K562 (cell line): ENCODE data around the gene TMEM207.

Experiments used
- BRF1 ChIP-seq: IDR thresholded peaks from 3 replicates; pipeline ENCODE4 v1.6.1; 2011; ENCODE audit warnings: borderline replicate concordance, mild to moderate bottlenecking; ENCODE audit not compliant: insufficient read length; ENCODE audit errors: extremely low read depth
- DIDO1 ChIP-seq: fragments of 450-650 bp; IDR thresholded peaks from 2 replicates; pipeline ENCODE4 v1.6.1; 2016; ENCODE audit warnings: low read depth, missing biosample characterization, missing genetic modification characterization
- MXI1 ChIP-seq: IDR thresholded peaks from 2 replicates; pipeline ENCODE4 v1.6.1; 2011; ENCODE audit warnings: low read depth, mild to moderate bottlenecking, improper control_type of control experiment, low read length
- MYBL2 ChIP-seq, 2 experiments: fragments of 450-650 bp in 1 of 2; sonication (generic) in 1 of 2; formaldehyde crosslinking in 1 of 2; IDR thresholded peaks; 2 replicates each; pipeline versions ENCODE4 v1.6.1 to v1.8.1; 2017 to 2022; ENCODE audit warnings: borderline replicate concordance in 1 of 2, inconsistent platforms in 1 of 2, low read depth in 1 of 2, mild to moderate bottlenecking in 1 of 2, missing genetic modification reagents in 1 of 2, moderate library complexity in 1 of 2
- NRF1 ChIP-seq, 2 experiments: fragments of 450-650 bp; IDR thresholded peaks in 1 of 2; conservative IDR thresholded peaks in 1 of 2; 2 replicates each; pipeline ENCODE4 v1.6.1; 2014; ENCODE audit warnings: mild to moderate bottlenecking in 2 of 2
- SOX6 ChIP-seq: fragments of 450-650 bp; IDR thresholded peaks from 2 replicates; pipeline ENCODE4 v1.6.1; 2014; ENCODE audit warnings: mild to moderate bottlenecking
- ZNF77 ChIP-seq: fragments of 250-450 bp; sonication (Bioruptor Pico); IDR thresholded peaks from 2 replicates; pipeline ENCODE4 v1.5.0; 2020
- TF ChIP-seq, protein P1 (sequence below), 2 experiments: fragments of 450-650 bp; formaldehyde crosslinking in 1 of 2; IDR thresholded peaks; 2 replicates each; pipeline versions ENCODE4 v1.4.0 to v1.6.1; 2014 to 2020; ENCODE audit warnings: mild to moderate bottlenecking in 2 of 2, borderline replicate concordance in 1 of 2, low read depth in 1 of 2
- TF ChIP-seq, protein P2 (sequence below): fragments of 450-650 bp; conservative IDR thresholded peaks from 2 replicates; pipeline ENCODE4 v1.6.1; 2016; ENCODE audit warnings: missing genetic modification characterization, low read depth, mild to moderate bottlenecking, control low read depth, missing compliant biosample characterization
- TF ChIP-seq, protein P3 (sequence below): fragments of 250-450 bp; sonication (Bioruptor Pico); IDR thresholded peaks from 2 replicates; pipeline ENCODE4 v1.8.0; 2022; ENCODE audit warnings: moderate library complexity, mild to moderate bottlenecking, inconsistent platforms

DNA sequence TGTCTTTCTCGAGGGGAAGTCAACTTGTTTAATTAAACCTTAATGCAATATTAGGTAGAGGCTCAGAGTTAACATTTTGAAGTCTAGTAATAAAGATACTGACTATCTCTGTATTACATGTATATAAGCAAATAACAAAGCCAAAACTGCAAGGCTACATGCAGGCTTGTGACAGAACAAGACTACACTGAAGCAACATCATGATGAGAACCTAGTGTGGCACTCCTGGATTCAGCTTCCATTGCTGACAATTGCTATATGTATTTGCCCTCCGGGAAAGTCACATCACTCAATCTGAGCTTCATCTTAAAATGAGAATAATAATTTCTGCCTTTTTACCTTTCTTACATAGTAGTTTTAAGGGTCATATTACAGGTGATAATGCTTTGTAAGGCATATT is 48.6 kb upstream of the TMEM207 start:
- TF ChIP-seq DIDO1 (no peak), MYBL2 (IDR thresholded peaks at IDR 0.05; ENCODE audit: low read depth) (no peak), MYBL2 (CRISPR knock-in tag; IDR thresholded peaks at IDR 0.05; ENCODE audit: borderline replicate concordance) (no peak), NRF1 (conservative IDR thresholded peaks at IDR 0.05 in 1 of 2, IDR thresholded peaks at IDR 0.05 in 1 of 2) (no peak), MXI1 (no peak), ZNF77 (CRISPR knock-in tag) (no peak), BRF1 (no peak), SOX6 (no peak)
- TF ChIP-seq, protein P1, sequence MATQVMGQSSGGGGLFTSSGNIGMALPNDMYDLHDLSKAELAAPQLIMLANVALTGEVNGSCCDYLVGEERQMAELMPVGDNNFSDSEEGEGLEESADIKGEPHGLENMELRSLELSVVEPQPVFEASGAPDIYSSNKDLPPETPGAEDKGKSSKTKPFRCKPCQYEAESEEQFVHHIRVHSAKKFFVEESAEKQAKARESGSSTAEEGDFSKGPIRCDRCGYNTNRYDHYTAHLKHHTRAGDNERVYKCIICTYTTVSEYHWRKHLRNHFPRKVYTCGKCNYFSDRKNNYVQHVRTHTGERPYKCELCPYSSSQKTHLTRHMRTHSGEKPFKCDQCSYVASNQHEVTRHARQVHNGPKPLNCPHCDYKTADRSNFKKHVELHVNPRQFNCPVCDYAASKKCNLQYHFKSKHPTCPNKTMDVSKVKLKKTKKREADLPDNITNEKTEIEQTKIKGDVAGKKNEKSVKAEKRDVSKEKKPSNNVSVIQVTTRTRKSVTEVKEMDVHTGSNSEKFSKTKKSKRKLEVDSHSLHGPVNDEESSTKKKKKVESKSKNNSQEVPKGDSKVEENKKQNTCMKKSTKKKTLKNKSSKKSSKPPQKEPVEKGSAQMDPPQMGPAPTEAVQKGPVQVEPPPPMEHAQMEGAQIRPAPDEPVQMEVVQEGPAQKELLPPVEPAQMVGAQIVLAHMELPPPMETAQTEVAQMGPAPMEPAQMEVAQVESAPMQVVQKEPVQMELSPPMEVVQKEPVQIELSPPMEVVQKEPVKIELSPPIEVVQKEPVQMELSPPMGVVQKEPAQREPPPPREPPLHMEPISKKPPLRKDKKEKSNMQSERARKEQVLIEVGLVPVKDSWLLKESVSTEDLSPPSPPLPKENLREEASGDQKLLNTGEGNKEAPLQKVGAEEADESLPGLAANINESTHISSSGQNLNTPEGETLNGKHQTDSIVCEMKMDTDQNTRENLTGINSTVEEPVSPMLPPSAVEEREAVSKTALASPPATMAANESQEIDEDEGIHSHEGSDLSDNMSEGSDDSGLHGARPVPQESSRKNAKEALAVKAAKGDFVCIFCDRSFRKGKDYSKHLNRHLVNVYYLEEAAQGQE (IDR thresholded peaks at IDR 0.05; ENCODE audit: borderline replicate concordance) = no peak
- TF ChIP-seq, protein P1 (CRISPR knock-in tag; IDR thresholded peaks at IDR 0.05; ENCODE audit: low read depth) = no peak
- TF ChIP-seq, protein P2, sequence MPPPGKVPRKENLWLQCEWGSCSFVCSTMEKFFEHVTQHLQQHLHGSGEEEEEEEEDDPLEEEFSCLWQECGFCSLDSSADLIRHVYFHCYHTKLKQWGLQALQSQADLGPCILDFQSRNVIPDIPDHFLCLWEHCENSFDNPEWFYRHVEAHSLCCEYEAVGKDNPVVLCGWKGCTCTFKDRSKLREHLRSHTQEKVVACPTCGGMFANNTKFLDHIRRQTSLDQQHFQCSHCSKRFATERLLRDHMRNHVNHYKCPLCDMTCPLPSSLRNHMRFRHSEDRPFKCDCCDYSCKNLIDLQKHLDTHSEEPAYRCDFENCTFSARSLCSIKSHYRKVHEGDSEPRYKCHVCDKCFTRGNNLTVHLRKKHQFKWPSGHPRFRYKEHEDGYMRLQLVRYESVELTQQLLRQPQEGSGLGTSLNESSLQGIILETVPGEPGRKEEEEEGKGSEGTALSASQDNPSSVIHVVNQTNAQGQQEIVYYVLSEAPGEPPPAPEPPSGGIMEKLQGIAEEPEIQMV (tag) = no peak
- TF ChIP-seq, protein P3, sequence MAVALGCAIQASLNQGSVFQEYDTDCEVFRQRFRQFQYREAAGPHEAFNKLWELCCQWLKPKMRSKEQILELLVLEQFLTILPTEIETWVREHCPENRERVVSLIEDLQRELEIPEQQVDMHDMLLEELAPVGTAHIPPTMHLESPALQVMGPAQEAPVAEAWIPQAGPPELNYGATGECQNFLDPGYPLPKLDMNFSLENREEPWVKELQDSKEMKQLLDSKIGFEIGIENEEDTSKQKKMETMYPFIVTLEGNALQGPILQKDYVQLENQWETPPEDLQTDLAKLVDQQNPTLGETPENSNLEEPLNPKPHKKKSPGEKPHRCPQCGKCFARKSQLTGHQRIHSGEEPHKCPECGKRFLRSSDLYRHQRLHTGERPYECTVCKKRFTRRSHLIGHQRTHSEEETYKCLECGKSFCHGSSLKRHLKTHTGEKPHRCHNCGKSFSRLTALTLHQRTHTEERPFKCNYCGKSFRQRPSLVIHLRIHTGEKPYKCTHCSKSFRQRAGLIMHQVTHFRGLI = no peak
